Neutrophil (primary cell): ENCODE results near the gene NEURL1.

Experiments
- H3K27ac ChIP-seq: fragments of 200-600 bp; sonication (generic); 2 replicates; pipeline ENCODE4 v1.5.1; 2016; ENCODE audit warnings: mild to moderate bottlenecking, moderate library complexity
- H3K27me3 ChIP-seq: fragments of 200-600 bp; sonication (generic); 2 replicates; pipeline ENCODE4 v1.6.0; 2016; ENCODE audit warnings: mild to moderate bottlenecking
- H3K36me3 ChIP-seq: fragments of 200-600 bp; sonication (generic); 2 replicates; pipeline ENCODE4 v1.5.1; 2017
- H3K4me1 ChIP-seq, 2 experiments: fragments of 200-600 bp in 1 of 2; sonication (generic) in 1 of 2; 1 replicate in 1 of 2; 2 replicates in 1 of 2; pipeline versions ENCODE4 v1.5.1 to v1.6.1; 2013 to 2016; ENCODE audit warnings: low read depth in 1 of 2, low read length in 1 of 2, mild to moderate bottlenecking in 1 of 2, moderate library complexity in 1 of 2; ENCODE audit not compliant: control insufficient read depth in 1 of 2, insufficient read depth in 1 of 2
- H3K4me3 ChIP-seq, 2 experiments: fragments of 200-600 bp in 1 of 2; sonication (generic) in 1 of 2; 1 replicate in 1 of 2; 2 replicates in 1 of 2; pipeline ENCODE4 v1.5.1; 2013 to 2016; ENCODE audit warnings: low read depth in 1 of 2, low read length in 1 of 2, mild to moderate bottlenecking in 1 of 2, moderate library complexity in 1 of 2
- H3K9me3 ChIP-seq: fragments of 200-600 bp; sonication (generic); 2 replicates; pipeline ENCODE4 v1.5.1; 2016
- CTCF ChIP-seq: fragments of 200-600 bp; sonication (generic); IDR thresholded peaks from 2 replicates; pipeline ENCODE4 v1.5.1; 2016; ENCODE audit warnings: antibody characterized with exemption

NEURL1 gene

GRCh38 chr10:103512166-103512565 lies 18.7 kb downstream of the NEURL1 start:
- Histone ChIP-seq H3K9me3 (no peaks in the 10 kb centered on the region), H3K36me3 (no peaks in the 10 kb centered on the region), H3K4me1 (no peaks in the 10 kb centered on the region), H3K27me3 (no peaks in the 10 kb centered on the region), H3K4me3 (no peak overlapping the region), H3K27ac (no peak overlapping the region)
- no peak for TF ChIP-seq CTCF

GRCh38 chr10:103512591-103513379 lies 19.3 kb downstream of the NEURL1 start:
- H3K36me3 ChIP-seq = no peaks in the 10 kb centered on the region
- H3K9me3 ChIP-seq = no peaks in the 10 kb centered on the region
- H3K4me1 ChIP-seq = no peaks in the 10 kb centered on the region
- no peak for TF ChIP-seq CTCF
- no peak overlapping the region for H3K4me3 ChIP-seq
- H3K27ac ChIP-seq = no peak overlapping the region
- H3K27me3 ChIP-seq = no peaks in the 10 kb centered on the region

- H3K27ac ChIP-seq = no peak overlapping the region
These were observed 20.0 kb downstream of the NEURL1 start for GRCh38 chr10:103513380-103514060.

GRCh38 chr10:103514244-103514643 lies 20.7 kb downstream of the NEURL1 start:
- no peaks in the 10 kb centered on the region for H3K9me3 ChIP-seq
- no peak for TF ChIP-seq CTCF

More at GRCh38 chr10:103513380-103514060, 20.0 kb downstream of the NEURL1 start:
- no peaks in the 10 kb centered on the region for H3K36me3 ChIP-seq
- no peak overlapping the region for H3K4me3 ChIP-seq
- H3K4me1 ChIP-seq = no peaks in the 10 kb centered on the region
- no peaks in the 10 kb centered on the region for H3K27me3 ChIP-seq
- TF ChIP-seq CTCF = no peak
- H3K9me3 ChIP-seq = no peaks in the 10 kb centered on the region

GRCh38 chr10:103517234-103518085 lies 24.0 kb downstream of the NEURL1 start:
- no peaks in the 10 kb centered on the region for H3K36me3 ChIP-seq
- no peaks in the 10 kb centered on the region for H3K4me1 ChIP-seq
- H3K9me3 ChIP-seq = no peaks in the 10 kb centered on the region
- TF ChIP-seq CTCF = no peak
- no peaks in the 10 kb centered on the region for H3K27me3 ChIP-seq
- H3K27ac ChIP-seq = no peak overlapping the region
- no peak overlapping the region for H3K4me3 ChIP-seq

More at GRCh38 chr10:103514244-103514643, 20.7 kb downstream of the NEURL1 start:
- Histone ChIP-seq H3K36me3 (no peaks in the 10 kb centered on the region), H3K4me3 (no peak overlapping the region), H3K27me3 (no peaks in the 10 kb centered on the region), H3K27ac (no peak overlapping the region), H3K4me1 (no peaks in the 10 kb centered on the region)
